Fibroblast of upper back skin (primary cell): ENCODE data around the gene MCM5.

ENCODE experiments used
- DNase-seq: peaks from one replicate; pipeline ENCODE4 v3.0.0-alpha.2; 2013

MCM5 gene

DNA sequence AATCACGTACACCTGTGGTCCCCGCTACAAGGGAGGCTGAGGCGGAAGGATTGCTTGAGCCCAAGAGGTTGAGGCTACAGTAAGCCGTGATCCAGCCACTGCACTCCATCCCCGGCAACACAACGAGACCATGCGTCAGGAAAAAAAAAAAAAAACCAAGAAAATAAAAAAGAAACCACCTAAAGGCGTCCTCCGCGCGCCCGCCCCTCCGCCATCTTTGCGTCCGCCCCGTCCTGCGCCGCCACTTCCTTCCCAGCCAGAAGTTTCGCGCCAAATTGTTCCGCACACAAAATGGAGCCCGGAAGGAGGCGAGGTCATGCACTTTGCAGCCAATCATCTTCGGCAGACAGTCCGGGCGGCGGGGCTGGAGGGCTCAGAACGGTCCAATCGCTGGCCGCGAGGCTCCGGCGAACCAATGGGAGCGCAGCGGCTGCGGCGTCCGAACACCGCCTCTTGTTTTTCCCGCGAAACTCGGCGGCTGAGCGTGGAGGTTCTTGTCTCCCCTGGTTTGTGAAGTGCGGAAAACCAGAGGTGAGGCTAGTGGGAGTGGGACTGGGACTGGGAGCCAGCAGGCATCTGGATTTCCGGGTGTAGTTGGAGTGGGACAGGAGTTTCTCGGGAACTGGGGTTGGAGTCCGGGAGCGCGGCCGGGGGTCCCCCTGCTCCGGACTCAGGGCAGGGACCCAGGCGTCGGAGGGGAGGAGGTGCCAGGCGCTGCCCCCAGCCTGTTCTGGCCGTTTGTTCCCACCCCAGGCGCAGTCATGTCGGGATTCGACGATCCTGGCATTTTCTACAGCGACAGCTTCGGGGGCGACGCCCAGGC is at the start of gene MCM5:
MCM5 (plus strand) TSS at position 463 of the 823 bp plus-strand sequence; CDS start at position 762, 299 bp downstream.
- peak; percentile 98 for DNase-seq

DNA sequence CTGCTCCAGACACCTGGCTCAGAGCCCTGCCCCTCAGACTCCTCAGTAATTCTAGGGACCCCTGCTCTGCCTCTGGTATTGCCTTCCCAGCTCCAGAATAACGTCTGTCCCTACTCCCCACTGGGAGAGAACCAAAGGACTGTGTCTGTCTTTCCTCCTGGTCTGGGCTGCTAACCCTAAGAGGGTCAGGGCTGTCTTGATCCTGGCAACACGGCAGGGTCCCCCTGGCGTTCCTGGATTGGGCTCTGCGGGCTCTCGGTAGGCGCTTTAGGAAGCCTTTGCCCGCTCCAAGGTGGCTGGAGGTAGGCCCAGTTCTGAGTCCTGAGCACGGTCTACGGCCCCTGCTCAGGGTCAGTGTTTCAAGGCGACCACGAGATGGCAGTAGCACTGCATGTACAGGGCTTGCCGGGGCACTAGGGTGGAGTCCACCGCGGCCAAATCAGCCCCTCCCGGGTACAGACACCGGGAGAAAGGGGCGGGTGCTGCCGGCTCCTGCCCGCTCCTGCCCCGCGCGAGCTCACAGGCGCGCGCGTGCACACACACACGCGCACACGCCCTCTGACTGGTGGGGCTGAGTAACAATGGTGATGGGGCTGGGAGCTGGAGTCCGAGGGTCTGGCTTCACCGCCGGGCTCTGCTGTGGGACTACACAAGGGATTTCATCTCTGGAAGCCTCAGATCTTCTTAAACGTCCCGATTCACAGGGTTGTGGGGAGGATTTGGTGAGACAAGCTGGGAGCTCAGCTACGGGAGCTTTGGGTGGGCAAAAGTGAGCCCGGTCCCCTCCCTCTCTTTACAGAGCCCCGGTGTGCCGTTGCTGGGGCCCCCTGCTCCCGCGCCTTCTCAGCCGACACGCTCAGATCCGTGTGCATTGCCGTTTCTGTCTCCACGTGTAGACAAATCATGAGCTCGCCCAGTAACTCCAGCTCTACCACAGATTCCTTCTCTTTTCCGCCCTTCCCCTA is 49.1 kb upstream of the MCM5 start:
- peak; percentile 92 for DNase-seq

DNA sequence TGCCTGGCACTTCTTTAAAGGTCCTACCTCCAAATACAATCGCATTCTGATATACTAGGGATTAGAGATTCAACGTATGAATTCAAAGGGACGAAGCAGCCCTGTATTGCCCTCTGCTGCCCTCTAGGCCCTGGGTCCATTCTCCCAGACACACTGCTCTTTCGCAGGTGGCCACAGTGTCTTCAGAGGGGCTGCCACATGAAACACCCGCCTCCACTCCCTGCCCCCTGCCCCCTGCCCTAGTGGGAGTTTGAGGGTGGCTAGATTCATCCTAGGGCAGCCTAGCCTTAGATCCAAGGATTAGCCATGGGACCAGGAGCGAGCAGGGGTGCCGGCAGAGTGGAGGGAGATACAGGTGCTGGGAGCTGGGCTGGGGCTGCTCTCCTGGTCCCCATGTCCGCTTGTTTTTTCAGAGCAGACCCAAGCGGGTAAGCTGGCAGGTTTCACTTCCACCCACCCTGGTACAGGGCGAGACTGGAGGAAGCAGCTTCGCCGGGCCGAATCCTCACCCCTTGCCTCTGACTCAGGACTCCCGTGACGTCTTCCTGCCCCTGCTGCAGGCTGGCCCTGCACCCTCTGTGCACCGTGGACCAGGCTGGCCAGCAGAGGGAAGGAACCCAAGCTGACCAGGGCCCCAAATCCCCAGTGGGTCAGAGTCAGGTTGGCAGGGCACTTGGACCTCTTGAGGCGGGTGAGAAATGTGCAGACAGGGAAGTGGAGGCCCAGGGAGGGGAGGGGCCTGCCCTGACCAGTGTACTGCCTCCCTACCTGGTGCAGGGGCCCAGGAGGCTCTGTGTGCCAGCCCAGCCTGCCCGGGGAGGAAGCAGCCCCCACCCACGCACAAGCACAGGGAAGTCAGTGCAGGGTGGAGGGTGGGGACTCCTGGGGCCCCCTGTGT is 47.5 kb upstream of the MCM5 start:
- DNase-seq, result no peak

DNA sequence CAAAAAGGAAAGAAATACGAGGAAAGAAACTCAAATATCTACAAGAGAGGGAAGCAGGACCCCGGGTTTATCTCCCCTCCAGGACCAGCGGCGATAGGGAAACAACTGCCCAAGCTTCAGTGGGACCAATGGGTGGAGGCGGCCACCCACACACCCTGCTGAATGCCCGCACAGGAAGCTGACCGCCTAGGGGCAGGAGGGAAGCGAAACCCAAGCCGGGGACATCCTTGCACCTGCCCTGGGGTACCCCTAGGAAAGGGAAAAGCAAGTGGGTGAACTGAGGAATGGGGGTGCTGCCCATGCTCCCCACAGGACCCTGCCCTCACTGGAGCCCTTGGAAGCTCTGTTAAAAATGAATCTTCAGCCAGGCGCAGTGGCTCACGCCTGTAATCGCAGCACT is 46.6 kb upstream of the MCM5 start:
- DNase-seq, result no peak

DNA sequence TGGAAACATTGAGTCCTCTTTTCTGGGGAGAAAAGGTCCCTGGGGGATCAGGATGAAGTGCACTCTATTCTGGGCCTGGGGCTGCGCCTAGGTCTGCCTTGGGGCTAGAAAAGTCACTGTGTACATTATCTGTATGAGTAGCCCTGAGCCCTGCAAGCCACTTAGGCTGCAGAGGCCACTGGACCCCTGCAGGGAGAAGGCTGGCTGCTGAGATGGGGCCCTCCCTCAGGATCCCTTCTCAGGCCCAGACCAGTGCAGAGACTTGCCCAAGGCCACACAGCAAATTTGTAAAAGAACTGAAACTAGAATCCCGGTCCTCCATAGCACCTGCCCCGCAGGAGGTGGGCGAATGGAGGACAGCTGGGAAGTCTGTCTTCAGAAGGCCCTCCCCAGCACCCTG is 45.9 kb upstream of the MCM5 start:
- no peak for DNase-seq

DNA sequence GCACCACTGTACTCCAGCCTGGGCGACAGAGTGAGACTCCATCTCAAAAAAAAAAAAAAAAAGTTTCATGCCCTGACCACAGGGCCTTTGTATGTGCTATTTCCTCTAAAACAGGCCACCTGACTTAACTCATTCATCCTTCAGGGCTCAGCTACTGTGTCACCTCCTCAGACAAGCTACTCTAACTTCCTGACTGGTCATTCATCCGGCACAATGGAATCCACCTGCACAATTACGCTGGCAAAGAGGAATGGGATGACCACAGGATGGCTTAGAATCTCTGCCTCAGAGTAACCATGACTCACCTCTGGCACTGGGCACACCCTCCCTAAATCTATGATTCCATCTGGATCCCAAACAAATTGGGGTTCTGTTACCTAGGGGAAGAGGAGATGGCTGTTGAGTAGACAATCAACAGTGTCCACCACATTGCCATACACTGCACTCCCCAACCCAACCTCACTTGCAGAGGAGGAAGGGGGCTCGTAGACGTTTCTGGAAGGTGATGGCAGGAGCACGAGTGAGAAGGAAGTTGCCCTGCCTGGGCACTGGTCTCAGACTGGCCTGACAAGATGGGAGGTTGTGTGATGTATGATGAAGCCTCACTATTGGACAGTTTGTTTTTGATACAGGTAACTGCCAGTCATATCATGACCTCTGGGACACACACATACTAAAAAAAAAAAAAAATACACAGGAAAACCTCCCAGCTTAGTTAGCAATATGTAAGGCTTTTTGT is 41.9 kb upstream of the MCM5 start:
- no peak for DNase-seq

DNA sequence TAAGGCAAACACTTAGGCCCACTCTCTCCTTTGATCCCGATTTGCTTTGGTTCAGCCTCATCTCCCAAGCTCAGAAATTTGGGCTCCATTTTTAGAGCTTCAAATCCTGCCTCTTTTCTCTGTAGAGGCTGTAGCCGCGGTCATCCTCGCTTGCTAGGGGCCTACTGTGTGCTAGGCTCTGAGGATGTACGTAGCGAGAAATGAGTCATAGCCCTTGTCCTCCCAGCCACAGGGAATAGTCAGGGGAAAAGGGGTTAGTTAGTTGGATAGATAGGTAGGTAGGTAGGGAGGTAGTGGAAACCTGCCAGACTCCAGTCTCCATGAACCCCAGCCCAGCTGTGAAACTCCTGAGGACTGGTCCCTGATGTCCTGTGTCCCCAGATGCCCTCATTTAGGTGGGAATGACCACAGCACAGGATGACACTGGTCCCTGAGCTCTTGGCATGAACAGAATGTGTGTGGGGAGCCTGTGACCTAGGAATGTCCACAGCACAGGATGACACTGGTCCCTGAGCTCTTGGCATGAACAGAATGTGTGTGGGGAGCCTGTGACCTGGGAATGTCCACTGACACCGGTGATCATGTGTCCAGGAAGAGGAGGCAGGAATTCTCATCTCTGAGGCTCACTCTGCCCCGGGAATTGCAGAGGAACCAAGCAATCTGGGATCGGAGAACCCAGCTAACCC is 40.4 kb upstream of the MCM5 start:
- DNase-seq, result no peak

DNA sequence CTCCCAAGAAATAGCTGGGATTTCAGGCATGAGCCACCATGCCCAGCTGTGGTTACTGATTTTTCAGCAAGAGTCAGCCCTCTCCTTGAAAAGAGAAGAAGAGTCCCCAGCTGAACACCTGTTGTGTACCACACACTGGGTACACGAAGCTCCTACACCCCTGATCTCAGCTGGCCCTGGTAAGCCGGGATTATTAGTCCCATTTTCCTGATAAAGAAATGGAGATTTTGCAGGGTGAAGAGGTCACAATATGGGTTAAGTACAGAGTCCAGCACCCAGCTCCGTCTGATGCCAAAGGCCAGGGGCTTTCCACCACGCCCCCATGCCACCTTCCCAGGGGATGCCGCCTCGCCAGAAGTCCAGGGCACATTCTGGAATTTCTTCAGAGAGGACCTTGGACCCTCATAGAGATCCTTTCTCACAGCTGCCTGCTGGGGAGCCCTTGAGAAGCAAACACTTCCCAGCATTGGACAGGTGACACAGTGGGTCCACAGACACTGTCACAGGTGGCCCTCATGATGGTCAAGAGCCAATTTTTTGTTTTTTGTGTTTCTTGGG is 38.9 kb upstream of the MCM5 start:
- no peak for DNase-seq

DNA sequence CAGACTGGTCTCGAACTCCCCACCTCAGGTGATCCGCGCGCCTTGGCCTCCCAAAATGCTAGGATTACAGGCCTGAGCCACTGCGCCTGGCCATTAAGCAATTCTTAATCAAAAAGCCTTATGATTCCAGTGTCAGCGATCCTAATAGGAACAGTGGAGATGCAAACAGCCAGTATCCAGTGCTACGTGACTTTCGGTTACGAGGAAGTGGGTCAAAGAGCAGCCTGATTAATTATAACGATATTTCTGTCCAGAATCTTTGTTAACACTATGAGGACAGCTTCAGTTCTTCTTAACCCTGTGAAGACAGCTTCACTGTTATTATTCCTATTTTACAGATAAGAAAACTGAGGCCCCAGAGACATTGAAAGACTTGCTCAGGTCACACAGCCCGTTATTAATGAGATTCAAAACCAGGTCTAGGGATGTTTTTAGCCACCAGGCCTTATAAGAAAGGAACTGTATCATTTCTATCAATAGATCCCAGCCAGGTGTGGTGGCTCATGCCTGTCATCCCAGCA is 36.3 kb upstream of the MCM5 start:
- no peak for DNase-seq

DNA sequence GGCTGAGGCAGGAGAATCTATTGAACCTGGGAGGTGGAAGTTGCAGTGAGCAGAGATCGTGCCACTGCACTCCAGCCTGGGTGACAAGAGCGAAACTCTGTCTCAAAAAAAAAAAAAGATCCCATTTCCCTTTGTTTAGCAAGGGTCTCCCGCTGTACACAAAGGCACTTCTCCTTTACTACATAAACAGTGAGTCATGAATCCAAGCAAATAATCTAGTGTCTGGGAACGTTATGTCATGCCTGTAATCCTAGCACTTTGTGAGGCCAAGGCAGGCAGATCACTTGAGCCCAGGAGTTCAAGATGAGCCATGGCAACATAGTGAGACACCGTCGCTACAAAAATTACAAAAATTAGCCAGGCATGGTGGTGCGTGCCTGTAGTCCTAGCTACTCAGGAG is 35.7 kb upstream of the MCM5 start:
- DNase-seq, result peak; percentile 25

DNA sequence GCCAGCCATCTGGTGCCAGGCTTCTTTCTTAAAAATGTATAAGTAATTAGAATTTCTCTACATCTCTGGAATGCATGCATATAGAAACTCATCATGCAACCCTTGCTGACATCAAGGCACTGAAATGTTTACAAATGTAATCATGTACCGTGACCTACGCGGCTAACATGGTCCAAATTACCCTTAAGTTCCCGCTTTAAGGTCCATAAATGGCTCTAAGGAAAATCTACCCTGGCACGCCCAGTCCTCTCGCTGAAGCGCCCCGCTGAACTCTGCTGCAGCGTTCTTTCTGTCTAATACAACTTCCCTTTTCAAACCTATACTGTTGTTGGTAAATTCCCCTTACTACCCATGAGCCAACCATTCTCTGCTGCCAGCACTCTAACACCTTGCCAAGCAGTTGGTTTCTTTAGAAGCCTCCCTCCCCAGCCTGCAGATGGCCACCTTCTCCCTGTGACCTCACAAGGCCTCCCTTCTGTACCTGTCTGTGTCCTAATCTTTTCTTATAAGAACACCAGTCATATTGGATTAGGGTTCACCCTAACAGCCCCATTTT is 32.5 kb upstream of the MCM5 start:
- DNase-seq, result no peak

DNA sequence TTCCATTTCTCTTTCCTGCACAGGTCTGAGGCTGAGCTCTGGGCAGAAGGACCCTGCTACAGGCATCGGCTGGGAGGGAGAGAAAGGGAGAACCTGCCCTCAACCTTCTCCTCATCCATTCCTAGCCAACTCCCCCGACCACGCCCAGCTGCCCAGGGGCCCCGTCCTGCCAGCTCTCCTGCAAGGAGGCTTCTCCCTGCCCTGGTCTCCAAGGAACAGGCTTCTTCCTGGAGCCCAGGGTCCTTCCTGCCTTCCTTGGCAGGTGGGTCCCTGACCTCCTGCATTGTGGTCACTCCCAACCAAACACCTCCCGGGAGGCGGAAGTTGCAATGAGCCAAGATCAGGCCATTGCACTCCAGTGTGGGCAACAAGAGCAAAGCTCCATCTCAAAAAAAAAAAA is 31.6 kb upstream of the MCM5 start:
- no peak for DNase-seq

DNA sequence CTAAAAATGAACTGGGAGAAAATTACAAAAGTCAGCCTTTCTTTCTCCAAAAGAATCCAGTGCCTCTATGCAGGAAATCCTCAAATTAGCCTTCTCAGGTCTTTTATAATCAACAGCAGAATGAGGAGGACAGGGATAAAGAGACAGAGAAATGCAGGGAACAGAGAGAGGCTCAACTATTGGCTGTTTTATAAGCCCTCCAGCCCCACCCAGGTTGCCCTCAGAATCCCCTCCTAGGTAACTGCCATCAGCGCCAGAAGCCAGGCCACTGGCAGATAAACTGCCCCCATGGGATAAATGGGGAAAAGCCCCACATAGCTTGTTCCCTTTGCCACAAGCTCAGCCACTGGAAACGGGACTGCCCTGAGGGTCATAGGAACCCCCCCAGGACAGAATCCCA is 29.9 kb upstream of the MCM5 start:
- DNase-seq, result no peak

DNA sequence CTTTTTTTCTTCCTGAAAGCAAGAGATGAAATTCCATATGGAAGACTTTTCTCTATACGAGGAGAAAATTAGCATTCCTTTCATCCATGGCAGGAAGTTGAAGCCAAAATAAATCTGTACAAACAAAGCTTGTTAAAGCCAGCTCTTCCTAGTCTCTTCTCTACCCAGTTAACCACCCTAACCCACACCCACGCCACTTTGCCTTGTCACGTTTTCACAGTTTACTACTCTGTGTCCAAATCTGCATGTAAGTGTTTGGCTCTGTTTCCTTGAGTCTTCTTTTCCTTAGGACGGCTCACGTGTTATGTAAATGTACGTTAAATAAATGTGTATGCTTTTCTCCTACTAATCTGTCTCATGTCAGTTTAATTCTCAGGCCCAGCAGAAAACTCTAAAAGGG is 26.2 kb upstream of the MCM5 start:
- DNase-seq, result no peak

DNA sequence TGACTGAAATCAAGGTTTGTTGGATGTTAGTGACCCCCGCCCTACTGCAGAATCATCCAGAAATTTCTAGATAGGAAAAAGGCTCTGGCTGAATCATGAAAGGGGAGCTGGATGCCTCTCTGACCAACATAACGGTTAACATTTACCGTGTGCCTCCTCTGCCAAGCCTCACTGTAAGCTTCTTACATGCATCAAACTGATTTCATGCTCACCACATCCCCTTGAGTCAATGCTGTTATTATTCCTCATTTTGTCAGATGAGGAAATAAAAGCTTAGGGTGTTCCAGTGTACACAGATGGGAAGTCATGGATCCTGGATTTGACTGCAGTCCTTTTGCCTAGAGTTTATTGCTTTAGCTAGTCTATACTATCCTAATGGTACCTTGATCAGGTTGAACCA is 24.9 kb upstream of the MCM5 start:
- DNase-seq, result peak; percentile 76

DNA sequence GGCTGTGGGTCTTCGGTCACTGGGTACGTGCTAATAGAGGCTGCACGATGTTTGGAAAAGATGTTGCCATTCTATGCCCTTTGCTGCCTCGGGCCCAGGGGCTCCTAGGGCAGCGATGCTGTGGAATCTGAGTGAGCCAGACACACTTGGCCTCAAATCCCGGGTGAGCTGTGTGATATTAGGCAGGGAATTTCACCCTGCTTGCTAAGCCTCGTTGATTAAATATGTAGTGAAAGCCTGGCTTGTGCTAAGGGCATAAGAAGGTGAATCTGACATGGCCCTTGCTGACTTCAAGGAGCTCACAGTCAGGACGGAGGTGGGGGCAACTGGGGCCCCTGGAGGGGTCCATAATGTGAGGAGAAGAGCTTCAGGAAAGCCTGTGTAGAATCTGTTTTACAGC is 24.4 kb upstream of the MCM5 start:
- peak; percentile 32 for DNase-seq

DNA sequence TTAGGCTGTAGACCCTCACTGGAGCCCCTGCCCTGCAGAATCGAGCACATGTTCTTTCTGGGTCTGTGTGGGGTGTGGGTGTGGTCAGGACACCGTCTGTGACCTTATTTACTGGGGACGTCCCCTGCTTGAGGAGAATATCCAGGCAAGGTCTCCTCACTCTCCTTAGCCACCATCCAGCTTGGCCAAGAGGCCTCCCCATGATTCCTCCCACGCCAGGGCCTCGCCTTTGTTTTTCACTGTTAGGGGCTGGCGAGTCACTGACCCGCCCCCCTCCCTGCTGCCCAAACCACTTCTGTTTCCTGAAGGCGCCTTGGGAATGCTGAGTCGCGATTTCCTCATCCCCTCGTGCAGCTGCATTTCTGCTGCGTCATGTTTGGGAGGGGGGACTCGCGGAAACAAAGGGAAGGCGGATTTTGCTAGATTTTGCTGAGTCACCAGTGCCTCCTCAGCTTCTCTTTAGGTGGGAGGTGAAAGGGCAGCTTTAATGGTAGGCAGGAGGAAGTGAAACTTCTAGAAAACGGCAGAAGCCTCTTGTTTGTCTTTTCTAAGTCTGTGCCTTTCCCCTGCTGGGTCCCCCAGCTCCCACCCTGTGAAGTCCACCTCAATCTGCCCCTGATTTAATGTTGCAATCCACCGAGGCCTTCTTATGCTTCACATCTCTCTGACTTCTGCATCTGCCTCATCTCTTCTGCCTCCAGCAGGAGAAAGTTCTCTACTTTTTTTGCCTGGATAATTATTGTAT is 23.0 kb upstream of the MCM5 start:
- peak; percentile 99 for DNase-seq

DNA sequence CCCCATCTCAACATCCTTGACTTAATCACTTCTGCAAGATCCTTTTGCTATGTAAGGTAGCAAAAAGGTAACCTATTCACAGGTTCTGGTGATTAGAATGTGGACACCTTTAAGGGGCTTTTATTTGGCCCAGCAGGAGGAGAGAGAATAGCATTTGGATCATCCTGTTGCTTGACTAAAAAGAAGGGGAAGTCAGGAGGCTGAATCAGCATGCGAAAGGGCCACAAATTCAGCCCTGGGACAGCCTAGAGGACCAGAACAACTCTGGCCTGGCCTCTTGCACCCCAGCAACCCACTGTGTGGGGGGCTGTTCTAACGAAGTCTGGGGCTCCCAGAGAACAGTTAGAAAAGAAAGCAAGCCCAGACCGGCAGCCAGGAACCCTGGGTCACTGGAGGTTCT is 22.2 kb upstream of the MCM5 start:
- no peak for DNase-seq

DNA sequence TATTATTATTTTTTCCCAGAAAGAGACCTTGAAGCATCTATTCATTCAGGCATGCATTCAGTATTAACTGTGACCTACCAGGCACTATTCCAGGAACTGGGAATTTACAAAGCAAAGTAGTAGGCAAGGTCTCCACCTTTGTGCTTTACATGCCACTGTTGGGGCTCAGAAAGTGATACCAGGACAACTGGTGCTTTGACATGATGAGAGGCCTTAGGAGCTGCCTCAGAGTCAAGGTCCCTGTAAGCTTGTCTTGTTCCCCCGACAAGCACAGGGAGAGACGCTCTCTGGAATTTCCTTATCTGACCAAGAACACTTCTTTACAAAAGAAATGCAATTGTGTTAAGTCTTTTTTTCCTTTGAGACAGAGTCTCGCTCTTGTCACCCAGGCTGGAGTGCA is 21.3 kb upstream of the MCM5 start:
- no peak for DNase-seq
